Panc1 (cell line): Measurements from ENCODE around the gene TPRG1L. TPM values are rescaled to one million over a fixed set of nuclear protein-coding genes. Genes with fewer than 3 reads are reported as not detected.

ENCODE experiments used
- ATAC-seq: fragments of 200-7000 bp; cut with Tn5 transposase; 2 replicates; pipeline ENCODE4 v1.9.1; 2020; ENCODE audit warnings: mild to moderate bottlenecking, moderate library complexity
- BruUV-seq: library from RNA; stranded (reverse); fragments of 400-500 nt; replicated peaks from 2 replicates; lab custom pipeline; 2021; lab: Mats Ljungman, UMichigan
- CTCF ChIA-PET: fragments of 300-600 bp; sonication (Branson Sonifier 250); formaldehyde crosslinking; loops from one replicate; lab custom pipeline; 2022; ENCODE audit warnings: antibody characterized with exemption; lab: Charles Lee
- POLR2A ChIA-PET: fragments of 300-600 bp; sonication (Branson Sonifier 250); formaldehyde crosslinking; loops from one replicate; lab custom pipeline; 2022; ENCODE audit warnings: antibody characterized with exemption; lab: Charles Lee
- DNase-seq: peaks from one replicate; pipeline ENCODE4 v3.0.0-alpha.2; 2010; ENCODE audit warnings: low read depth, low spot score
- H3K27ac ChIP-seq: 2 replicates; pipeline ENCODE4 v1.5.1; 2011; ENCODE audit warnings: mild to moderate bottlenecking, low read length, inconsistent platforms
- H3K27me3 ChIP-seq: fragments of 200-500 bp; sonication (Bioruptor generic); 2 replicates; pipeline ENCODE4 v1.6.0; 2014; ENCODE audit warnings: low read length, inconsistent platforms; ENCODE audit not compliant: control insufficient read depth, insufficient read depth
- H3K36me3 ChIP-seq: fragments of 200-500 bp; sonication (Bioruptor generic); 2 replicates; pipeline ENCODE4 v1.5.1; 2014; ENCODE audit warnings: inconsistent platforms, mild to moderate bottlenecking, low read length, moderate library complexity; ENCODE audit not compliant: control insufficient read depth, insufficient read depth
- H3K4me1 ChIP-seq: 2 replicates; pipeline ENCODE4 v1.5.1; 2011; ENCODE audit warnings: inconsistent platforms, mild to moderate bottlenecking, low read length, moderate library complexity; ENCODE audit not compliant: control insufficient read depth, insufficient read depth
- H3K4me3 ChIP-seq, 2 experiments: 2 replicates each; pipeline ENCODE4 v1.5.1; 2011 to 2012; ENCODE audit warnings: low read depth in 2 of 2, low read length in 2 of 2, mild to moderate bottlenecking in 2 of 2, inconsistent platforms in 1 of 2, moderate library complexity in 1 of 2
- H3K9me3 ChIP-seq: fragments of 200-500 bp; sonication (Bioruptor generic); 2 replicates; pipeline ENCODE4 v1.5.1; 2014; ENCODE audit warnings: low read depth, mild to moderate bottlenecking, inconsistent platforms, low read length, moderate library complexity; ENCODE audit not compliant: control insufficient read depth, insufficient read depth
- POLR2AphosphoS5 ChIP-seq: IDR thresholded peaks from 2 replicates; pipeline ENCODE4 v1.6.1; 2012; ENCODE audit warnings: mild to moderate bottlenecking, low read depth, low read length, moderate library complexity
- SIN3A ChIP-seq: IDR thresholded peaks from 2 replicates; pipeline ENCODE4 v1.6.1; 2012; ENCODE audit warnings: low read depth, mild to moderate bottlenecking, low read length, moderate library complexity, borderline replicate concordance; ENCODE audit not compliant: insufficient read depth
- TCF7L2 ChIP-seq: IDR thresholded peaks from 2 replicates; pipeline ENCODE4 v1.6.1; 2011; ENCODE audit warnings: mild to moderate bottlenecking, low read depth, low read length, inconsistent platforms
- in situ Hi-C: cut with HindIII; loops from 2 replicates; pipeline ENCODE4 v1.10.0; 2016; ENCODE audit warnings: low sequenced_read_pairs, low pct_unique_long_range_greater_than_20kb
- intact Hi-C: fragments of 100-400 bp; cut with micrococcal nuclease; formaldehyde crosslinking; loops from one replicate; pipeline ENCODE4 v1.10.0; 2022; ENCODE audit not compliant: unreplicated experiment
- total RNA-seq: library from RNA; stranded (reverse); gene quantifications from one replicate; pipeline ENCODE4 v1.2.1, GENCODE V29; 2021; ENCODE audit not compliant: unreplicated experiment
- TF ChIP-seq, protein P1 (sequence below), 2 experiments: IDR thresholded peaks; 2 replicates each; pipeline ENCODE4 v1.6.1; 2011 to 2012; ENCODE audit warnings: low read depth in 2 of 2, control low read depth in 1 of 2, low read length in 1 of 2, mild to moderate bottlenecking in 1 of 2, moderate library complexity in 1 of 2; ENCODE audit not compliant: insufficient read depth in 1 of 2
- TF ChIP-seq, protein P2 (sequence below): fragments of 450-650 bp; IDR thresholded peaks from 2 replicates; pipeline ENCODE4 v1.5.1; 2017; ENCODE audit warnings: mild to moderate bottlenecking

The TPRG1L gene
- total RNA-seq, 1 experiment from 2014 or later = 57.5 TPM

DNA sequence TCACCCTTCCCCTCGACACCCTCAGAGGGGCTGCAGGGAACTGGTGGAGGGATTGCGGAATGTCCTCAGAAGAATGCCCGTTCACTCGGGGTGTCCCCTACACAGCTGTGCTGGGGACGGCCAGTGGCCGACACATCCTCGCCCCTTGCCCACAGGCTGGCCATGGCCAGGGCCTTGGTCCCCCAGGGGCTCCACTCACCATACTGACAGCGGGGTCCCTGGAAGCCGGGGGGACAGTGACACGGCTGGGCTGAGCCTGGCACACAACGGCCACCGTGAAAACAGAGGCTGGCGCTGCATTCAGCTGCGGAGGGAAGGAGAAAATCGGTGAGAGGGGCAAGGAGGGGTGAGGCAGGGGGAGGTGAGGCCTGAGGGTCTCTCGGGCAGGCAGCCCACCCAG, 45.2 kb upstream of the TPRG1L start:
- CTCF ChIA-PET = no interaction called here
- ATAC-seq = no peak
- no peak overlapping the region for H3K27ac ChIP-seq
- no peaks in the 10 kb centered on the region for H3K27me3 ChIP-seq
- POLR2A ChIA-PET = no interaction called here
- in situ Hi-C loops (no loop called here), intact Hi-C loops (no loop called here)
- TF ChIP-seq SIN3A (no peak), TCF7L2 (no peak), POLR2AphosphoS5 (no peak)
- TF ChIP-seq, protein P1, sequence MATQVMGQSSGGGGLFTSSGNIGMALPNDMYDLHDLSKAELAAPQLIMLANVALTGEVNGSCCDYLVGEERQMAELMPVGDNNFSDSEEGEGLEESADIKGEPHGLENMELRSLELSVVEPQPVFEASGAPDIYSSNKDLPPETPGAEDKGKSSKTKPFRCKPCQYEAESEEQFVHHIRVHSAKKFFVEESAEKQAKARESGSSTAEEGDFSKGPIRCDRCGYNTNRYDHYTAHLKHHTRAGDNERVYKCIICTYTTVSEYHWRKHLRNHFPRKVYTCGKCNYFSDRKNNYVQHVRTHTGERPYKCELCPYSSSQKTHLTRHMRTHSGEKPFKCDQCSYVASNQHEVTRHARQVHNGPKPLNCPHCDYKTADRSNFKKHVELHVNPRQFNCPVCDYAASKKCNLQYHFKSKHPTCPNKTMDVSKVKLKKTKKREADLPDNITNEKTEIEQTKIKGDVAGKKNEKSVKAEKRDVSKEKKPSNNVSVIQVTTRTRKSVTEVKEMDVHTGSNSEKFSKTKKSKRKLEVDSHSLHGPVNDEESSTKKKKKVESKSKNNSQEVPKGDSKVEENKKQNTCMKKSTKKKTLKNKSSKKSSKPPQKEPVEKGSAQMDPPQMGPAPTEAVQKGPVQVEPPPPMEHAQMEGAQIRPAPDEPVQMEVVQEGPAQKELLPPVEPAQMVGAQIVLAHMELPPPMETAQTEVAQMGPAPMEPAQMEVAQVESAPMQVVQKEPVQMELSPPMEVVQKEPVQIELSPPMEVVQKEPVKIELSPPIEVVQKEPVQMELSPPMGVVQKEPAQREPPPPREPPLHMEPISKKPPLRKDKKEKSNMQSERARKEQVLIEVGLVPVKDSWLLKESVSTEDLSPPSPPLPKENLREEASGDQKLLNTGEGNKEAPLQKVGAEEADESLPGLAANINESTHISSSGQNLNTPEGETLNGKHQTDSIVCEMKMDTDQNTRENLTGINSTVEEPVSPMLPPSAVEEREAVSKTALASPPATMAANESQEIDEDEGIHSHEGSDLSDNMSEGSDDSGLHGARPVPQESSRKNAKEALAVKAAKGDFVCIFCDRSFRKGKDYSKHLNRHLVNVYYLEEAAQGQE (IDR thresholded peaks at IDR 0.05; ENCODE audit: insufficient read depth in 1 of 2, low read depth in 2 of 2, low read length in 1 of 2) = no peak
- TF ChIP-seq, protein P2, sequence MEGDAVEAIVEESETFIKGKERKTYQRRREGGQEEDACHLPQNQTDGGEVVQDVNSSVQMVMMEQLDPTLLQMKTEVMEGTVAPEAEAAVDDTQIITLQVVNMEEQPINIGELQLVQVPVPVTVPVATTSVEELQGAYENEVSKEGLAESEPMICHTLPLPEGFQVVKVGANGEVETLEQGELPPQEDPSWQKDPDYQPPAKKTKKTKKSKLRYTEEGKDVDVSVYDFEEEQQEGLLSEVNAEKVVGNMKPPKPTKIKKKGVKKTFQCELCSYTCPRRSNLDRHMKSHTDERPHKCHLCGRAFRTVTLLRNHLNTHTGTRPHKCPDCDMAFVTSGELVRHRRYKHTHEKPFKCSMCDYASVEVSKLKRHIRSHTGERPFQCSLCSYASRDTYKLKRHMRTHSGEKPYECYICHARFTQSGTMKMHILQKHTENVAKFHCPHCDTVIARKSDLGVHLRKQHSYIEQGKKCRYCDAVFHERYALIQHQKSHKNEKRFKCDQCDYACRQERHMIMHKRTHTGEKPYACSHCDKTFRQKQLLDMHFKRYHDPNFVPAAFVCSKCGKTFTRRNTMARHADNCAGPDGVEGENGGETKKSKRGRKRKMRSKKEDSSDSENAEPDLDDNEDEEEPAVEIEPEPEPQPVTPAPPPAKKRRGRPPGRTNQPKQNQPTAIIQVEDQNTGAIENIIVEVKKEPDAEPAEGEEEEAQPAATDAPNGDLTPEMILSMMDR = no peak
- no peaks in the 10 kb centered on the region for H3K9me3 ChIP-seq
- H3K4me3 ChIP-seq = no peak overlapping the region
- H3K4me1 ChIP-seq = peaks cover 9% of the 10 kb centered on the region
- BruUV-seq = no TSS peak
- no peak for DNase-seq
- H3K36me3 ChIP-seq = no peaks in the 10 kb centered on the region

DNA sequence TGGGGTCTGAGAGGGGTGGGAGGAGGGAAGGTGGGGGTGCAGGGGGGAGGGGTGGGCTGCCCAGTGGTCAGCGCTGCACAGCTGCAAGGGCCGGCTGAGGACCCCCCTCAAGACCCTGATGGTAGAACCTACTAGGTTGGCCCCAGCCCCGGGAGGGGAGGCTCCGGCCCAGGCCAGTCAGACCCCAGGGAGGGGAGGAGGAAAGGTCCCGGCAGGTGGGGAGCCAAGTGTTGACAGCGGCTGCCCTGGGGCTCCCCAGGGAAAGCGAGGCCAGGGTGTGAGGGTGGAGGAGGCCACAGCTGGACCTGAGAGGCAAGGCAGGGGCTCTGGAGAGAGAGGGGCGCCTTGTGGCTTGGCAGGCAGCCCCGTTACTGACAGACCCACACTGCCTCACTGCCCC, 44.6 kb upstream of the TPRG1L start:
- no peak overlapping the region for H3K27ac ChIP-seq
- POLR2A ChIA-PET = no interaction called here
- intact Hi-C loops (no loop called here), in situ Hi-C loops (no loop called here)
- no peaks in the 10 kb centered on the region for H3K36me3 ChIP-seq
- no TSS peak for BruUV-seq
- no peaks in the 10 kb centered on the region for H3K9me3 ChIP-seq
- CTCF ChIA-PET = no interaction called here
- ATAC-seq = no peak
- no peak for DNase-seq
- no peaks in the 10 kb centered on the region for H3K27me3 ChIP-seq
- TF ChIP-seq SIN3A = no peak
- TF ChIP-seq, protein P1 (IDR thresholded peaks at IDR 0.05; ENCODE audit: insufficient read depth in 1 of 2, low read depth in 2 of 2, low read length in 1 of 2) = no peak
- TF ChIP-seq, protein P2 = no peak
- TF ChIP-seq TCF7L2 = no peak
- TF ChIP-seq POLR2AphosphoS5 = no peak
- no peak overlapping the region for H3K4me3 ChIP-seq
- peaks cover 9% of the 10 kb centered on the region for H3K4me1 ChIP-seq
